HG02840 (cell line): ENCODE data around the gene KIAA0232.
"Not testable (repeated sequence)": the region's sequence is repeated elsewhere in the genome, so short reads cannot be mapped to it uniquely, and the experiment has no call there.

Experiments used
- ATAC-seq: cut with Tn5 transposase; IDR thresholded peaks from one replicate; pipeline ENCODE4 v1.9.1; 2021; ENCODE audit warnings: mild to moderate bottlenecking, moderate library complexity, moderate number of reproducible peaks; ENCODE audit not compliant: unreplicated experiment, low FRiP score

KIAA0232 gene

DNA sequence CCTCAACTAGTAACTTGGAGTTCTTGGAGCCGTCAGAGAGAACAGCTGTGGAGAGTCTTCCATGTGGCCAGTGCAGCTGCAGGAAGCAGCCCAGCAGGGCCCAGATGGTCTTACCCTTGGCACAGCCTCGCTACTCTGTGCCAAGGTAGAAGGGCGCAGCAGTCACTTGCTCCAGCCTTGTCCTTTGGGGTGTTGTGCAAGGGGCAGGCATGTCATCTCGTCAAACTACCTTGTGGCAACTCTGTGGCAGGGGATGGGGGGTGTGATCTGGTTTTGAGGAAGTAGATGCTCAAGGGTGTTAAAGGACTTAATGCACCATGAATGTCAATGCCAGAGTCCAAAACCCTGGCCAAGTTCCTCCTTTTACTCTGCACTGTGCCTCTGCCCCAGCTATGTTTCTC, 92.9 kb downstream of the KIAA0232 start:
- ATAC-seq: no peak

DNA sequence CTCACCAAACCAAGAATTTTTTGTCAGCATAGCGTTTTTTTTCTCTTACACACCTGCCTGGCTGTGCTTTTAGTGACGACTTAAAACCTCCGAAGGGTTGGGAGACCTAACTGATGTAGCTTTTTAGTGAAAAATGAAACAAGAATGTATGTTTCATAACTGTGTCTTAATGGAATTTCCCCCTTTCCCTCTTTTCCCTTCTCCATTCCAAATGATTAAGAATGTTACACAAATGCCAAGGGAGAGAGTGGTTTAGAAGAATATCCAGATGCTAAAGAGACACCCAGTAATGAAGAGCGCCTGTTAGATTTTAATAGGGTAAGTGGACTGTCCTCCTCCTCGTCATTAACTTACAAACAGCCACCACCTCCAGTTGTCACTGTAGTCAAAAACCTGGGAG, 93.9 kb downstream of the KIAA0232 start:
- ATAC-seq: no peak

DNA sequence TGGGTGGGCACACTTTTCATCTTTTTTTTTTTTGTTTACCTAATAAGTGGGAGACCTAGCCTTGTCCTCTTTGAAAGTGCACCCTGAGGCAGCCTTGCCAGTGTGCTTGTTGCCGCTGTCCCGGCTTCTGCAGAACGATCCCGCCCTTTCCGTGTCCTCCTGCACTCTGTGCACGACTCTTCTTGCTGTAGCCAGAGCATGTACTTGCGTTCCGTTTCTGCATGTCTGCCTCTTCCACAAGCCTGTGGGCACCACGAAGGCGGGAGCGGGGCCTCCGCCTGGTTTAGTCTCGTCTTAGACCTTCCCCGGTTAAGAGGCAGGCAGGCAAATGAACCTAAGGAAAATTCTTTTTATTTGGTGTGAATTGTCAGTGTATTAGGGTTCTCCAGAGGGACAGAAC, 94.5 kb downstream of the KIAA0232 start:
- ATAC-seq: no peak

DNA sequence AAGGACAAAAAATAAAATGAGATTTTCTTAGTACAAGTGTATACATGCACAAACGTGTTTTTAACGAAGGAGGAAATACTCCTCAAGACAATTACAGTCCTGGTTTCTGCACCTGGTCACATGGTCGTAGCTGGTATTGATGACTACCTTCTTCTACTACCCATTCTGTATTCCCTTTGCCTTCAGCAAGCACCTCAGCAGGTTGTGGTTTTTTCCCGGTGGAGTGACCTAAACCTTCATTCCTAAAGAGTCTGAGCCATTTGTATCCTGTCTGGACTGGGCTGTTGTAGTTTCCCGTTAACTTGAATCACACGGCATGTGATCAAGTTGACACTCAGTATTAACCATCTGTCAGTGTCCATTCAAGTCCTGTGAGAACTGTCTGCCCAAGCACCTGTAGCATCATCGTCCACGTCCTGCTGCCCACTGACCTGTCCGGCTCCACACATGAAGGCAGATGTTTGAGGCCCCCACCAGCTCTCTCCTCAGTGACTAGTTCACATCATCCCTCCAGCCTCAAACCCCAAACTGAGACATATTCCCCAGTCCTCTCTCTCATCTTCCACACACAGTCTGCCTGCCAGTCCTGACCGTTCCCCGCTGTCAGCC, 96.0 kb downstream of the KIAA0232 start:
- no peak for ATAC-seq

DNA sequence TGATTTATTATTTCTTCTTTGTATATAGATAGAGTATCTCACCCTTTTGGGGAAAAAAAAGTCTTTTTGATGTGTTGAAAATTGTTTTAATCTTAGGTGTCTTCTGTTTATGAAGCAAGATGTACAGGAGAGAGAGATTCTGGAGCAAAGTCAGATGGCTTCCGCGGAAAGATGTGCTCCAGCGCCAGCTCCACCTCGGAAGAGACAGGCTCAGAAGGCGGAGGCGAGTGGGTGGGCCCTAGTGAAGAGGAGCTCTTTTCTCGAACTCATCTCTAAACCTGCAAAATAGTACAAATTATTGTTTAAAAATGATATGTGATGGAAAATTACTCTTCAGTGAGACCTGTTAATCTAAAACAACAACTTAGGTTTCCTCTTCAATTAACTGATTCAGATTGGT, 98.2 kb downstream of the KIAA0232 start:
- ATAC-seq: no peak

DNA sequence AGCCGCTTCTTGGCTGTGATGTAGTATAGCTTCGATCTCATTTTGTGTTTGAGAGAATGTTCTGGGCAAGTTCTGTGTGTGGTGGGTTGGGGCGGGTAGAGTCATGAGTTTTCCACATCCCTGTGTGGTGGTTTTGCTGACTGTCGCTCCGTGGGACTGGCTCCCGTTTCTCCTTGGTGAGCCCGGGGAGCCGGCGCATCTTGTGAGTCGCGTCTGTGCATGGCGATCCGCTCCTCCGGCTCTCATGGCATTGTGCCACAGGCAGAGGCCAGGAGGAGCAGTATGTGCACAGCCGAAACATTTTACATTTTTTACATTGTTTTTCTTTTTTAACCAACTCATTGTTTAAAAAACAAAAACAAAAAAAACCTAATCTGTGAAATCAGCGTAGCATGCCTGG, 99.4 kb downstream of the KIAA0232 start:
- no peak for ATAC-seq

DNA sequence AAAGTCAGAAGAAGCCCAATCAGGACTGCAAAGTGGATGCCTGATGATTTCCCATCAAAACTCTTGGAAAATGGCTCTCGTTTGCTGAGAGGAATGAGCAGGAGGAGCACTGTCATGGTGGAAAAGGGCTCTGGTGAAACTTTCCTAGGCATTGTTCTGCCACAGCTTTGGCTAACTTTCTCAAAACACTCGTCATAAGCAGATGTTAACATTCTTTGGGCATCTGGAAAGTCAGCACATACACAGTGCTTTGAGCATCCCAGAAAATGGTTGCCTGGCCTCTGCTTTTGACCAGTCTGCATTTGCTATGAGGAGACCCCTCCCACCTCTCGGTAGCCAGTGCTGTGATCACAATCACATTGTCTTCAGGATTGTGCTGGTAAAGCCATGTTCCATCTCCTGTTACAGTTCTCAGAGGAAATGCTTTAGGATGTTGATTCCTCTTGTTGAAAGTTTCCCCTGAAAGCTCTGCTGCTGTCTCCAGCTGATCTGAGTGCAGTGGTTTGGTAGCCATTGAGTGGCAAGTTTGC, 101.9 kb downstream of the KIAA0232 start:
- no peak for ATAC-seq

DNA sequence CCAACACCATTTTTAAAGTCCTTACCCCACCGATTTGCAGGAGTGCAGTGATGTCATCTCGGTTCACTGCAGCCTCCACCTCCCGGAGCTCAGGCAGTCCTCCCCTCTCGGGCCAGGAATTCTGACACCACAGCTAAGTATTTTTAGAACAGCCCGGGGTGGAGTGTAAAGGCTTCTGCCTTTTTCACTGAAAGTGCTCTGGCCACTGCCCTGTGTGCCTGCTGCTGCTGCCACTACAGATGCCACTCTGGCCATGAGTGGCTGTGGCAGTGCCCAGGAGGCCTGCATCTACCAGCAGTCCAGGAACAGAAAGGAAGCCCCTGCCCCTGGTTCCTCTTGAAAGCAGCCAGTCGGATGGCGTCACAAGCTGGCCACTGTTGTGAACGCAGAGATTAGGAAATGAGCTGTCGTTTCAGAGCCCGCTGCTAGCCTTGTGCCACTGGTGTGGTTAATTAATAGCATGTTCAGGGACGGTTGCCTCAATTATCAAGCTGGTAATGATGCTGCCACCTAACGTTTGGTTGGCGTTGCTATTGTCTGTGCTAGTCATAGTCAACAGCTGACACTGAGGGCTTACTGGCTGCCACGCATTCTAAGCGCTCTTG, 103.5 kb downstream of the KIAA0232 start:
- ATAC-seq: no peak

DNA sequence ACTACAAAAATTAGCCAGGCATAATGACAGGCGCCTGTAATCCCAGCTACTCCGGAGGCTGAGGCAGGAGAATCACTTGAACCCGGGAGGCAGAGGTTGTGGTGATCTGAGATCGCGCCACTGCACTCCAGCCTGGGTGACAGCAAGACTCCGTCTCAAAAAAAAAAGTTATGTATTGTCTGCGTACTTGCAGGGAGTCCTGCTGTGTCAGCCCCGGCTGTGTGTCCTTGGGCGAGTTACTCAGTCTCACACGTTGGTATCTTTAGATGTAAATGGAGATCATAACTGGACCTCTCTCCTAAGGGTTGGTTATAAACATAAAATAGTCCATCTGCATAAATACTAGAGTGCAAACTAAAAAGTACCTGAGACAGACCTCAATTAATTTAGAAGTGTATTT, 104.4 kb downstream of the KIAA0232 start:
- ATAC-seq: no peak

DNA sequence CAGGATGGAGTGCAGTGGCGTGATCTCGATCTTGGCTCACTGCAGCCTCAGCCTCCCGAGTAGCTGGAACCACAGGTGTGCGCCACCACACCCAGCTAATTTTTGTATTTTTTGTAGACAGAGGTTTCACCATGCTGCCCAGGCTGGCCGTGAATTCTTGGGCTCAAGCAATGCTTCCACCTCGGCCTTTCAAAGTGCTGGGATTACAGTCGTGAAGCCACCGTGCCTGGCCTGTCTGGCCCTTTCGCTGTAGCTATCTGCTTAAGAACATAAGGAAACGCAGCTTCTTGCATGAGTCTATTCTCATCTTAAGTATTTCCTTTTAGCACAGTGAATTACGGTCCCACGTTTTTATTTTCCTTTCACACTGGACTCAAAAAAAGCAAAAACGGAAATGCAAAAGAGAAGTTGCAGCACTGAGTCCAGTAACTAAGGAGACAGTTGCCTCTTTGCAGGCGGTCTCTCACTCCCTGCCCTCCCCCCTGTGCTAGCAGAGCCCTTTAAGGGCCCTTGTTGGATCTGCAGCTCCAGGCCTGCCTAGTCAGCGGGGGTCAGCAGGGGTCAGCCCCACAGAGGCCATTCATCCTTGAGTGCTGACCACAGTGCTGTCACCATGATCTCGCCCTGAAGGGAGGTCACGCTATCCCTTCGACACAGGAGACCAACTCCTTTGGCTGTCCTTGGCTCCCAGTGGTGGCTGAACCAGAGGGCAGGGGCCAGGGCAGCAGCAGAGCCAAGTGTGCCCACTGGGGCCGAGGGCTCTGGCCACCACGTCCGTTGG, 105.3 kb downstream of the KIAA0232 start:
- no peak for ATAC-seq

DNA sequence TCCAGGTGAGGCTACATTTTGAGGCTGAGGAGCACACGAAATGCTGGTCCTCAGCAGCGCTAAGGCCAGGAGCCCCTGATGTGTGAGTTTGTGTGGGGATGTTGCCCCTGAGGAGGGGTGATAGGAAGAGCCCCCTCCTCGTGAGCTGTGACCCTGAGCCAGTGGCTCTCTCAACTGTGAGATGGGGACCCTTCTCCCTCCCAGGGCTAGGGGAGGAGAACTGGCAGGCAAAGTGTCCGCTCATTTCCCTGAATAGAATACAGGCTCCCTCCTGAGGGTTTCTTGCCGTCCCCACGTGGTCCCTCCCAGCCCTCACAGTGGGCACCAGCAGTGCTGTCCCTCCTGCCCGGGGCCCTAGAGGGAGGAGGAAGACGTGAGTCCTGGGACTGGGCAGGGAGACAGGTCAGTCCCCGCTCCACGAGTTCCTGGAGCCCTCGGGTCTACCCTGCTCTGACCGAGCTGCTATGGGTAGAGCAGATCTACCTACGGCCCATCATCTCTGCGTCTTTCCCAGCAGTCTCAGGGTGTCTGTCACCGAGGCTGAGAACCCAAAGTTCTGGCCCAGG, 106.1 kb downstream of the KIAA0232 start:
- no peak for ATAC-seq

DNA sequence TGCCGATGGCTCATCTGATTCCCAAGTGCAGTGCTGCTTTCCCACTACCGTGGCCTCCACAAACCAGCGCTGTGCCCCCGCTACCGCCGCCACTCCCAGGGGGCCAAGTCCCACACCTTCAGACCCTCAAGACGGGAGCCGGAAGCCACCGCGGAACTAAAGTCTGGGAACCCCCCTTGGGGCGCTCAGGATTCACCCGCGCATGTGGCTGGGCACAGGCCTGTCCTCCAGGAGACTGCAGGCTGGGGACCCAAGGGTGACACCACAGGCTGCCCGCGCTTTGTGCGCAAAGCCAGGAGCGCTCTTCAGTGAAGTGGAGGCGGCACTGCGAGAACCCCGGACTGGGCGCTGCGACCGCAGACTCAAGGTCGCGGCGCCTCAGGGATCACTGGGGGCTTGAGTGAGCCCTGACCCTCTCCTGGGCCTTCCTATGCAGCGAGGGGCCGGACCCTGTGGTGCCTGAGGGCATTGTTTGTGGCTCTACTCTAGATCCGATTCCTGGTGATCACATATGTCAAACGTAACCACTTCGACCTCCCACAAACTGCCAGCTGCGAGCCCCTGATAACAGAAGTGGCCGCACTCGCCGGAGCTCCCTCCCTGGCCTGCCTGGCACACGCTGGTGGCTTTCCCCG, 106.7 kb downstream of the KIAA0232 start:
- no peak for ATAC-seq

DNA sequence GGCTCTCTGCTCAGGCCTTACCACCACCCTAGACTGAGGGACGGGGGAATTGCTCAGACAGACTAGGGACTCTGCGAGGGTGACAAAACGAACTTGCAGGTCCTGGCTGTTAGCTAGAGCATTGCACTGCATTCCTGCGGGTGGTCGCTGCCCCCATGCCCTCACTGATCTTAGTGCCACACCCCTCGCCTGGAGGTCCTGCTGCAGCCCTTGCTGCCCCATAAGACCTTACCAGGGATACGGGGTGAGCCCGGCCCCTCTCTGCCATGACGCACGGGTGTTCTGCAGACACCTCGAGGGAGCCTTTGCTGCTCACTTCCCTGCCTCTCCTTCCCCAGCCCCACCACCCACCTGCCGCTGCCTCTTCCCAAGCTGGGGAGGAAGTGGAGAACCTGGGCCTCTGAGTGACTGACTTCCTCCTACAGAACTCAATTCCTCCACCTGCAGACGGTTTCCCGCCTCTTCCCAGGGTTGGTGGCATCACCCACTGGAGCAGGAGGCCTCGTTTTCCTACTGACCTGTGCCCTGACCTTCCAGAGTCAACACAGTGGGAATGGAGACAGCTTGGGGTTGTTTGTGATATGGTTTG, 107.3 kb downstream of the KIAA0232 start:
- ATAC-seq: no peak

DNA sequence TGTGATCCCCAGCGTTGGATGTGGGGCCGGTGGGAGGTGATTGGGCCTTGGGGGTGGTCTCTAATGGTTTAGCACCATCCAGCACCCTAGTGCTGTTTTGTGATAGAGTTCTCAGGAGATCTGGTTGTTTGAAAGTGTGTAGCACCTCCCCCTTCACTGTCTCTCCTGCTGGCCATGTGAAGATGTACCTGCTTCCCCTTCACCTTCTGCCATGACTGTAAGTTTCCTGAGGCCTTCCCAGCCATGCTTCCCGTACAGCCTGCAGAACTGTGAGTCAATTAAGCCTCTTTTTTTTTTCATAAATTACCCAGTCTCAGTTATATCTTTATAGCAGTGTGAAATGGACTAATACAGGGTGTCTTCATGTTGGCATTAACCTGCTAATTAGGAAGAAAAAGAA, 107.8 kb downstream of the KIAA0232 start:
- no peak for ATAC-seq

DNA sequence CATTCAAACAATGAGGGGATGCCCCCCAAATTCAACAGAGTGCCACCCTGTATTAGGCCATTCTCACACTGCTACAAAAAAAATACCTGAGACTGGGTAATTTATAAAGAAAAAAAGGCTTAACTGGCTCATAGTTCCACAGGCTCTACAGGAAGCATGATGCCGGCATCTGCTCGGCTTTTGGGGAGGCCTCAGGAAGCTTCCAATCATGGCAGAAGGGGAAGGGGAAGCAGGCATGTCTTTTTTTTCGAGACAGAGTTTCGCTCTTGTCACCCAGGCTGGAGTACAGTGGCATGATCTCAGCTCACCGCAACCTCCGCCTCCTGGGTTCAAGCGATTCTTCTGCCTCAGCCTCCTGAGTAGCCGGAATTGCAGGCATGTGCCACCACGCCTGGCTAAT, 108.4 kb downstream of the KIAA0232 start:
- ATAC-seq: not testable (repeated sequence)

DNA sequence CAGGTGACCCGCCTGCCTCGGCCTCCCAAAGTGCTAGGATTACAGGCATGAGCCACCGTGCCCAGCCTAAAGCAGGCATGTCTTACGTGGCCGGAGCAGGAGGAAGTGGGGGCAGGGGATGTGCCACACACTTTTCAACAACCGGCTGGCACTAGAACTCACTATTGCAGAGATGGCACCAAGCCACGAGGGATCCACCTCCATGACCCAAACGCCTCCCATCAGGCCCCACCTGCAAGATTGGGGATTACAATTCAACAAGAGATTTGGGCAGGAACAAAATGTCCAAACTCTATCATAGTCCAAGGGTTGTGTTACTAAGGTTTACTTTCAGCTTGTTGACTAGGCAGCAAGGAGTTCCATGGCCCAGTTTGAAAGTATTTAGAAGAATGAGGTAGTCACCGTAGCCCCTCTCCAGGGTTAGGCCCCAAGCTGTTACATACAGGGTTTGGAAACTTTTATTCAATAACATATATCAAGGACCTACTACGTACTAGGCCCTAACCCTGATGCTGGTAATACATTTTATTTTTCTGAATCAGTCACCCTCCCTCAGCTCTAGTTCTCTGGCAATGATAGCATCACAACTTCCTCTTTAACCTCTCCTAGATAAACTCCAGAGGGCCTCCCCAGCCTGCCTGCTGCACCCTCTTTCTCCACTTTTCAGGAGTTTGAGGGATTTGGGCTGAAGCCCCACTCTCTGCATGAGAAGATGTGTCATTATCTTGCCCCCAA, 109.1 kb downstream of the KIAA0232 start:
- ATAC-seq: no peak

DNA sequence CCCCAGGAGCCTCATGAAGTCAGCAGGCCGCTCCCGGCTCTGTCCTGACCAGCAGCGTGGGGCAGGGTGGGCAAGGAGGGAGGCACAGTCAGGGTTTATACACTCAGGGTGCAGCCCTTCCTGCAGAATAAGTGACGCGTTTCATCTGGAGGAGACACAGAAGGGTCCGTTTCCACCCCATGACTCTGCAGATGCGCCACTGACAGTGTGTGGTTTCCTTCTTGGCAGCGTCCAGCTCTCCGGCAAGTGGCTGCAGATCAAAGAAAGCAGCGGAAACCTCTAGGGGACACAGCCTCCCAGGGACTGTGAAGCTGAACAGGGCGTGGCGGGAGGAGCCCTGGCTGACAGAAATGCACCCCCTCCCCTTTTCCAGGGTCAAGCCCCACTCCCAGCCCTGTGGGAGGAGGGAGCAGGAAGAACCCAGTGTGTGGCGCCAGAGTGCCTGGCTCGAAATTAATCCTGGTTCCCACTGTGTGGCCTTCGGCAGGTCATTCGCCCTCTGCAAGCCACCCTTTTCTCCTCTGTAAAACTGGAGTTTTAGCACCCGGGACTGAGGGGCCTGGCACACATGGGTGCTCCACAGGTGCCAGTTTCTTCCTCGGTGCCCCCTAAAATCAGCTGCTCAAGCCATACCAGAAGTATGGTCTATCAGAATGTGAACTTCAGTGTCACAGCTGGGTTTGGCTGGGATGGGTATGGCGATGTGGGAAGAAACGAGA, 109.8 kb downstream of the KIAA0232 start:
- no peak for ATAC-seq

DNA sequence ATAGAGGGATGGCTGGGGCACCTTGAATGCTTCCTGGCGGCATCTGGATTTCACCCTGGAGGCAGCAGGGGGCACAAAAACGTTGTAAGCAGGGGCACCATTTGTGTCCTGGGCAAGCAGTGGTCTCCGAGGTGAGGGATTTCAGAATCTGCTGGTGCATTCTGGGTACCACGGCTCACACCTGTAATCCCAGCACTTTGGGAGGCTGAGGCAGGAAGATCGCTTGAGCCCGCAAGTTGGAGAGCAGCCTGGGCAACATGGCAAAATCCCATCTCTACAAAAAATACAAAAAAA, 110.3 kb downstream of the KIAA0232 start:
- no peak for ATAC-seq

DNA sequence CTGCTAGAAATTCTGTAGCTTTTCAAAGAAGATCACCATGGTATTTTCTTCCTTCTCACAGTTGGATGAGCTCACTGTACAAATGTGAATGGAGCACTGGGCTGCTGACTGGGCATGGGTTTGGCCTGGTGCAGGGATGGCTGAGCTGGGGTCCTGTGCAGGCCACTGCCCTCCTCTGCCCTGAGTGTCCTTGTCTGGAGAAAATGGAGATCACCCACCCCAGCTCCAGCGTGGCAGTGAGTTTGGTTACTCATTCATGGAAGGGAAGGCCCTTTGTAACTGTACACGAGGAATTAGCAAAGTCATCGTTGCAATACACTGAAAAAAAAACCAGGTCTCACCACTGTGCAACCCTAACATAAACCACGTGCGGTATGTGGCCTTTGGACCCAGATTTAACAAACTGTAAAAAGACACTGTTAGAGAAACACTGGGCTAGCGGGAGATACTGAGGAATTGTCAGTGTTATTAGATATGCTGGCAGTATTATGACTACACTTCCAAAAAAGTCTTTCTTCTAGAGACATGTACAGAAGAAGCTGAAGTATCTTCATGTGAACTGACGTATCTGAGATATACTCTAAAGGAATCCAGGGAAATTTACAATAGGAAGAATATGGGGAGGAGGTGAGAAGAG, 111.0 kb downstream of the KIAA0232 start:
- ATAC-seq: no peak
